Cardiac muscle cell (in vitro differentiated cells and primary cell): ENCODE data around the gene PCDHGA12. TPM values are rescaled to one million over a fixed set of nuclear protein-coding genes. Genes with fewer than 3 reads are reported as not detected.

ENCODE experiments used
- DNase-seq, 2 donors: peaks; one replicate each; pipeline versions ENCODE4 v3.0.0 to v3.0.0-alpha.2; 2010 to 2017; ENCODE audit warnings: low read depth in 1 of 2, low spot score in 1 of 2
- H3K27ac ChIP-seq: fragments of 200-600 bp; sonication (generic); 2 replicates; pipeline ENCODE4 v1.5.1; 2016
- H3K27me3 ChIP-seq: fragments of 200-600 bp; sonication (generic); 2 replicates; pipeline ENCODE4 v1.6.0; 2016; ENCODE audit warnings: control low read depth
- H3K36me3 ChIP-seq: fragments of 200-600 bp; sonication (generic); 2 replicates; pipeline ENCODE4 v1.5.1; 2016; ENCODE audit warnings: control low read depth
- H3K4me1 ChIP-seq: fragments of 200-600 bp; sonication (generic); 2 replicates; pipeline ENCODE4 v1.8.1; 2017; ENCODE audit warnings: low read depth, mild to moderate bottlenecking, mixed run types
- H3K4me3 ChIP-seq: fragments of 200-600 bp; sonication (generic); 2 replicates; pipeline ENCODE4 v1.5.1; 2016; ENCODE audit warnings: mild to moderate bottlenecking
- H3K9me3 ChIP-seq: fragments of 200-600 bp; sonication (generic); 2 replicates; pipeline ENCODE4 v1.5.1; 2017; ENCODE audit warnings: low read depth, mild to moderate bottlenecking, control low read depth
- polyA plus RNA-seq: library from polyadenylated mRNA; unstranded; fragments of >200 nt; fragmentation: Nextera tagmentation; extraction: Ambion mirVana; gene quantifications from 2 replicates; pipeline ENCODE4 v1.2.1, GENCODE V29; 2016
- total RNA-seq: library from RNA; depleted of rRNA; stranded (reverse); fragments of >200 nt; gene quantifications from 2 replicates; pipeline ENCODE4 v1.2.3, GENCODE V29; 2016
- TF ChIP-seq, protein P1 (sequence below): IDR thresholded peaks from 2 replicates; pipeline ENCODE4 v1.5.1; 2012; ENCODE audit warnings: low read depth, mild to moderate bottlenecking, low read length

PCDHGA12 gene
- total and polyA plus RNA-seq, 2 experiments from 2014 or later: 0.45 to 6.1 TPM

DNA sequence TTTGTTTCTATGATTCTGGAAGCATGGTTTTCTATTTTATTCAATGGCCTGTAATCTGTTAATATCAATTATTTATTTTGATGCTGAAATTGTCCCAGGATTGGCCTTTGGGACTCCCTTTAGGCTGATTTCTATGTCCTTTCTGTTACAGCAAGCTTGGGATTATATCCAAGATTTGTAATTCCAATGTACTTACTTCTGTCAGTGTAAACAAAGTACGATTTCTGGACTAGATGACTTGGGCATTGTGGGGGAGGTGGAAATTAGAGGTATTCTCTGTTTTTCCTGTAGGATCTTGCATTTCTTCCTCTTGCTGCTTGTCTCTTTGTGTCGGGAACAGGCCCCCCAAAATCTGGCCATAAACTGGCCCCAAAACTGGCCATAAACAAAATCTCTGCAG is 3.7 kb downstream of the PCDHGA12 start:
- DNase-seq: no peak
- Histone ChIP-seq H3K4me1 (no peaks in the 10 kb centered on the region), H3K27me3 (no peaks in the 10 kb centered on the region), H3K27ac (no peak overlapping the region), H3K36me3 (no peaks in the 10 kb centered on the region), H3K4me3 (no peak overlapping the region), H3K9me3 (peaks cover 5% of the 10 kb centered on the region)
- TF ChIP-seq, protein P1, sequence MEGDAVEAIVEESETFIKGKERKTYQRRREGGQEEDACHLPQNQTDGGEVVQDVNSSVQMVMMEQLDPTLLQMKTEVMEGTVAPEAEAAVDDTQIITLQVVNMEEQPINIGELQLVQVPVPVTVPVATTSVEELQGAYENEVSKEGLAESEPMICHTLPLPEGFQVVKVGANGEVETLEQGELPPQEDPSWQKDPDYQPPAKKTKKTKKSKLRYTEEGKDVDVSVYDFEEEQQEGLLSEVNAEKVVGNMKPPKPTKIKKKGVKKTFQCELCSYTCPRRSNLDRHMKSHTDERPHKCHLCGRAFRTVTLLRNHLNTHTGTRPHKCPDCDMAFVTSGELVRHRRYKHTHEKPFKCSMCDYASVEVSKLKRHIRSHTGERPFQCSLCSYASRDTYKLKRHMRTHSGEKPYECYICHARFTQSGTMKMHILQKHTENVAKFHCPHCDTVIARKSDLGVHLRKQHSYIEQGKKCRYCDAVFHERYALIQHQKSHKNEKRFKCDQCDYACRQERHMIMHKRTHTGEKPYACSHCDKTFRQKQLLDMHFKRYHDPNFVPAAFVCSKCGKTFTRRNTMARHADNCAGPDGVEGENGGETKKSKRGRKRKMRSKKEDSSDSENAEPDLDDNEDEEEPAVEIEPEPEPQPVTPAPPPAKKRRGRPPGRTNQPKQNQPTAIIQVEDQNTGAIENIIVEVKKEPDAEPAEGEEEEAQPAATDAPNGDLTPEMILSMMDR: no peak

DNA sequence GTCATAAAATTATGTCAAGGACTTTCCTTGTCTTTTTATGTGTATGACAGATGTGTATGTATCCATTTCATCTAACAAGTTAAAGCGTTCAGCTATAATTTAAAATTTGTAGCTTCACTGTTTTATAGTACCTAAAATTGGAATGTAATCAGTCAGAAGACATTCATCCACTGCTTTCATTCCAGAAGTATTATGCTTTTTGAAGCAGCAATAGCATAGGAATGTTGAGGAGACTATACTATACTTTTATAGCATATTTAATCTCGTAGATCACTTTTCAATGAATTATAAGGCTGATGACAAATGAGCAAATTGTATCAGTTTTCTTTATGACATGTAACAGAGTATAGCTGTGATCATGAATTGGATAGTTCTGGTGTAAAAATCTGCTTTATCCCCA is 6.9 kb downstream of the PCDHGA12 start:
- H3K36me3 ChIP-seq: no peaks in the 10 kb centered on the region
- H3K27me3 ChIP-seq: no peaks in the 10 kb centered on the region
- H3K4me3 ChIP-seq: no peak overlapping the region
- H3K27ac ChIP-seq: no peak overlapping the region
- TF ChIP-seq, protein P1: no peak
- no peak for DNase-seq
- no peaks in the 10 kb centered on the region for H3K4me1 ChIP-seq
- H3K9me3 ChIP-seq: no peaks in the 10 kb centered on the region

DNA sequence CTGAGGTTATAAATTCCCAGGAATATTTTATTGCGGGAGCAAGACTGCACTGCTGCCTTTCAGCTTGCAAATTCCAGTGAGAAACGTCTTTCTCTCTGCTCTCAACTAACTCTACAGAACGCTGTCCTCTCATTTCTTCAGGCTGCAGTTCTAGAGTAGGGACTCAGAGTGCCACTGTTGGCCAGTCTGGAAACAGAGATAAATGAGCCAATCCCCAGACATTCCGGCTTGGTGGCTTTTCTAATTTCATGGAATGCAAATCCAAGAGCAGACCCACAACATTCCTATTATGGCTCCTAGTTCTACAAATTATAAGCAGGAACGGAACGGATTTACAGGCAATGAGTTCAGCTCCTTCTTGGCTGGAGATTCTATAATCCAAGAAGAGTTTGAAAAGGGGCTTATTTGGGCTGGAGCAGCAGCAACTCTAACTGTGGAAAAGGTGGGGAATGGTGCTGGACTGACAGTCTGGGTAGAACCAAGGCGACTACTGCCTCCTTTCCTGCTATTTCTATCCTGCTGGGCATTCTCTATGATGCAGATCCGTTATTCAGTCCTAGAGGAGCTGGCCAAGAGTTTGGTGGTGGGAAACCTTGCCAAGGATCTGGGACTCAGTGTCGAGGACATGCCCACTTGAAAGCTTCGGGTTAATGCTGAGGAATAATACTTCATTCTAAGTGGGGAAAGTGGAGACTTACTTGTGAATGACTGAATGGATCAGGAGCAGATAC is 9.3 kb downstream of the PCDHGA12 start:
- Histone ChIP-seq H3K27me3 (no peaks in the 10 kb centered on the region), H3K4me1 (no peaks in the 10 kb centered on the region), H3K36me3 (no peaks in the 10 kb centered on the region), H3K9me3 (no peaks in the 10 kb centered on the region), H3K27ac (no peak overlapping the region), H3K4me3 (no peak overlapping the region)
- TF ChIP-seq, protein P1: no peak
- no peak for DNase-seq

DNA sequence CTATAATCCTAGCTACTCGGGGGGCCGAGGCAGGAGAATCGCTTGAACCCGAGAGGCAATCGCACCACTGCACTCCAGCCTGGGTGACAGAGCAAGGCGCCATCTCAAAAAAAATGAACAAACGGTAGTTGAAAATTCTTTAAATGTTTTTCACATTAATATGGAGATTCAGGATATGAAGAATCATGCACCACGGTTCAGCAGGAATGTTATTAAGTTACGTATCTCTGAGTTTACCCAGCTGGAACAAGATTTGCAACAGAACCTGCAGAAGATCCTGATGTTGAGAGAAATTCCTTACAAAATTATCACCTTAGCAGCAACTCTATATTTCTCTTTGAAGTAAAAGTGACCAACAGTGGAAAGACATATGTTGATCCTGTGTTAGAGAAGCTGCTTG is 10.0 kb downstream of the PCDHGA12 start:
- H3K27me3 ChIP-seq: no peaks in the 10 kb centered on the region
- no peaks in the 10 kb centered on the region for H3K36me3 ChIP-seq
- TF ChIP-seq, protein P1: no peak
- H3K27ac ChIP-seq: no peak overlapping the region
- no peaks in the 10 kb centered on the region for H3K9me3 ChIP-seq
- DNase-seq: no peak
- no peak overlapping the region for H3K4me3 ChIP-seq
- no peaks in the 10 kb centered on the region for H3K4me1 ChIP-seq

DNA sequence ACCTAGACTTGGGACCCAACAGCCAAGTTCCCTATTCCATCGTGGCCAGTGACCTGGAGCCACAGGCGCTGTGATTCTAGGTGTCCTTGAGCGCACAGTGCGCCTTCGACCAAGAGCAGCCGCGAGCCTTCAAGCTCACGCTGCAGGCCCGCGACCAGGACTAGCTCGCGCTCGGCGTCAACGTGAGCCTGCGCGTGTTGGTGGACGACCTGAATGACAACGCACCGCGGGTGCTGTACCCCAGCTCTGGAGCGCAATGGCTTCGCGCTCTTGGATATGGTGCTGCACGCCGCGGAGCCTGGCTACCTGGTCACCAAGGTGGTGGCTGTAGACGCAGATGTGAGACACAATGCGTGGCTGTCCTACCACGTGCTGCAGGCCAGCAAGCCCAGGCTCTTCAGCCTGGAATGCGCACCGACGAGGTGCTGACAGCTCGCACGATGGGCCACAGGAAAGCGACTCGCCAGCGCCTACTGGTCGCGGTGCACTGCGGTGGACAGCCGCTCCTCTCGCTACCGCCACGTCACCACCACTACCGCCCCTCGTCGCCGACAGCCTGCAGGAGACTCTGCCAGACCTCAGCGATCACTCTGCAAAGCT is 11.4 kb downstream of the PCDHGA12 start:
- TF ChIP-seq, protein P1: no peak
- no peaks in the 10 kb centered on the region for H3K9me3 ChIP-seq

More for the DNA sequence above, 11.4 kb downstream of the PCDHGA12 start:
- no peaks in the 10 kb centered on the region for H3K27me3 ChIP-seq
- no peak for DNase-seq
- no peaks in the 10 kb centered on the region for H3K36me3 ChIP-seq
- no peak overlapping the region for H3K27ac ChIP-seq
- no peak overlapping the region for H3K4me3 ChIP-seq
- no peaks in the 10 kb centered on the region for H3K4me1 ChIP-seq
